Measurements from ENCODE around the gene DNAH10.

DNAH10 gene

DNA sequence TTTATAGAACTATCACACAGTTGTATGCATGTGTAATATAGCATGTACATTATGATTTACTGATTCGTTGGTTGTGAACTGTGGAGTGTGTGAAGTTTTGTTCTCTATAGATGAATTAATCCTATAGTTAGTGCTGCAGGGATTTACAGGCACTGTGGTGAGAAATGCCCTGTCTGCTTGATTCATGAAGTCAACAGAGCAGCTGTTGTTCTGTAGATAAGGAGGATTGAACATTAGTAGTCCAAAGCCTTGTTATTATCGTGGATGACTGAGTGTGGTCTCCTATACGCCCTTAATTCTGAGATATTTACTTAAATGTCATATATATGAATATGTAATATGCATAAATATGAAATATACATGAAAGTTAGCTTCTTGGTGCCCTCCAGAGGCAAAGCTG lies 98.3 kb downstream of the DNAH10 start:
- Histone ChIP-seq H3K27me3 (ENCODE audit: control insufficient read depth in 1 of 2, insufficient read depth in 2 of 2, low read length in 2 of 2) (no peaks in the 10 kb centered on the region), H3K4me1 (ENCODE audit: control insufficient read depth in 1 of 2, insufficient read depth in 2 of 2, low read length in 2 of 2) (no peaks in the 10 kb centered on the region), H3K36me3 (ENCODE audit: control insufficient read depth in 1 of 2, insufficient read depth in 2 of 2, low read length in 2 of 2) (no peaks in the 10 kb centered on the region), H3K9ac (ENCODE audit: low read depth in 1 of 2, low read length in 2 of 2) (no peak overlapping the region), H3K4me3 (ENCODE audit: low read depth in 1 of 2, low read length in 2 of 2) (no peak overlapping the region), H3K9me3 (ENCODE audit: control insufficient read depth in 1 of 2, low read length in 2 of 2) (no peaks in the 10 kb centered on the region), H3K27ac (ENCODE audit: low read depth, low read length) (no peak overlapping the region)

GRCh38 chr12:123861392-123861791 lies 99.3 kb downstream of the DNAH10 start:
- H3K9me3 ChIP-seq (ENCODE audit: control insufficient read depth in 1 of 2, low read length in 2 of 2): no peaks in the 10 kb centered on the region

GRCh38 chr12:123867141-123867540 lies 105.0 kb downstream of the DNAH10 start:
- no peaks in the 10 kb centered on the region for H3K36me3 ChIP-seq (ENCODE audit: control insufficient read depth in 1 of 2, insufficient read depth in 2 of 2, low read length in 2 of 2)
- H3K9me3 ChIP-seq (ENCODE audit: control insufficient read depth in 1 of 2, low read length in 2 of 2): no peaks in the 10 kb centered on the region
- peaks cover 0 to 6% of the 10 kb centered on the region in 2 donors for H3K4me1 ChIP-seq (ENCODE audit: control insufficient read depth in 1 of 2, insufficient read depth in 2 of 2, low read length in 2 of 2)
- no peak overlapping the region for H3K4me3 ChIP-seq (ENCODE audit: low read depth in 1 of 2, low read length in 2 of 2)
- no peak overlapping the region for H3K9ac ChIP-seq (ENCODE audit: low read depth in 1 of 2, low read length in 2 of 2)
- no peak overlapping the region for H3K27ac ChIP-seq (ENCODE audit: low read depth, low read length)
- H3K27me3 ChIP-seq (ENCODE audit: control insufficient read depth in 1 of 2, insufficient read depth in 2 of 2, low read length in 2 of 2): peaks cover 0 to 9% of the 10 kb centered on the region in 2 donors

More at GRCh38 chr12:123861392-123861791, 99.3 kb downstream of the DNAH10 start:
- no peaks in the 10 kb centered on the region for H3K36me3 ChIP-seq (ENCODE audit: control insufficient read depth in 1 of 2, insufficient read depth in 2 of 2, low read length in 2 of 2)
- no peaks in the 10 kb centered on the region for H3K27me3 ChIP-seq (ENCODE audit: control insufficient read depth in 1 of 2, insufficient read depth in 2 of 2, low read length in 2 of 2)
- no peak overlapping the region for H3K27ac ChIP-seq (ENCODE audit: low read depth, low read length)
- H3K4me1 ChIP-seq (ENCODE audit: control insufficient read depth in 1 of 2, insufficient read depth in 2 of 2, low read length in 2 of 2): no peaks in the 10 kb centered on the region
- H3K4me3 ChIP-seq (ENCODE audit: low read depth in 1 of 2, low read length in 2 of 2): no peak overlapping the region
- no peak overlapping the region for H3K9ac ChIP-seq (ENCODE audit: low read depth in 1 of 2, low read length in 2 of 2)

GRCh38 chr12:123868791-123869190 lies 106.7 kb downstream of the DNAH10 start:
- H3K9me3 ChIP-seq (ENCODE audit: control insufficient read depth in 1 of 2, low read length in 2 of 2): no peaks in the 10 kb centered on the region
- H3K36me3 ChIP-seq (ENCODE audit: control insufficient read depth in 1 of 2, insufficient read depth in 2 of 2, low read length in 2 of 2): no peaks in the 10 kb centered on the region
- no peak overlapping the region for H3K9ac ChIP-seq (ENCODE audit: low read depth in 1 of 2, low read length in 2 of 2)
- peaks cover 0 to 6% of the 10 kb centered on the region in 2 donors for H3K4me1 ChIP-seq (ENCODE audit: control insufficient read depth in 1 of 2, insufficient read depth in 2 of 2, low read length in 2 of 2)
- no peak overlapping the region for H3K27ac ChIP-seq (ENCODE audit: low read depth, low read length)
- peaks cover 0 to 13% of the 10 kb centered on the region in 2 donors for H3K27me3 ChIP-seq (ENCODE audit: control insufficient read depth in 1 of 2, insufficient read depth in 2 of 2, low read length in 2 of 2)
- H3K4me3 ChIP-seq (ENCODE audit: low read depth in 1 of 2, low read length in 2 of 2): no peak overlapping the region

GRCh38 chr12:123873793-123874192 lies 111.7 kb downstream of the DNAH10 start:
- H3K4me1 ChIP-seq (ENCODE audit: control insufficient read depth in 1 of 2, insufficient read depth in 2 of 2, low read length in 2 of 2): peaks cover 0 to 6% of the 10 kb centered on the region in 2 donors
- H3K9ac ChIP-seq (ENCODE audit: low read depth in 1 of 2, low read length in 2 of 2): no peak overlapping the region
- H3K36me3 ChIP-seq (ENCODE audit: control insufficient read depth in 1 of 2, insufficient read depth in 2 of 2, low read length in 2 of 2): no peaks in the 10 kb centered on the region
- H3K4me3 ChIP-seq (ENCODE audit: low read depth in 1 of 2, low read length in 2 of 2): no peak overlapping the region
- peaks cover 0 to 13% of the 10 kb centered on the region in 2 donors for H3K27me3 ChIP-seq (ENCODE audit: control insufficient read depth in 1 of 2, insufficient read depth in 2 of 2, low read length in 2 of 2)
- H3K9me3 ChIP-seq (ENCODE audit: control insufficient read depth in 1 of 2, low read length in 2 of 2): no peaks in the 10 kb centered on the region
- no peak overlapping the region for H3K27ac ChIP-seq (ENCODE audit: low read depth, low read length)

DNA sequence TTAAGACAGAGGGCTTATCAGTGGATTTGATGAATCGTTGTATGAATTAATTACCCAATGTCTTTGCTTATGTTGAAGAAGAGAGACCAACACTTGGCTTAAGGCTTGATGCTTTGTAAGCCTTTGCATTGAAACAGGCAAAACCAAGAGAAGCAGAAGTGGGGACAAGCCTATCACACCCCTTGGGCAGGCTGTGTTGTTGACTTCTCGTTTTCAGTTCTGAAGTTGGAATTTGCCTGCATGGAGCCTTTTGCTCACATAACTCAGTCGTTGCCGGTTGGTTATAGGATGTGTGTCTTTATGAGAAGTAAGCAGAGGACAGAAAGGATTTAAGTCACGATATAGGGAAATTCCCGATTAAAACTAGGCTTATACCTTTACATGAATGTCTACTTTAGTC lies 115.9 kb downstream of the DNAH10 start:
- H3K4me3 ChIP-seq (ENCODE audit: low read depth in 1 of 2, low read length in 2 of 2): no peak overlapping the region
- H3K4me1 ChIP-seq (ENCODE audit: control insufficient read depth in 1 of 2, insufficient read depth in 2 of 2, low read length in 2 of 2): no peaks in the 10 kb centered on the region
- H3K27me3 ChIP-seq (ENCODE audit: control insufficient read depth in 1 of 2, insufficient read depth in 2 of 2, low read length in 2 of 2): no peaks in the 10 kb centered on the region
- H3K27ac ChIP-seq (ENCODE audit: low read depth, low read length): no peak overlapping the region
- no peaks in the 10 kb centered on the region for H3K9me3 ChIP-seq (ENCODE audit: control insufficient read depth in 1 of 2, low read length in 2 of 2)
- H3K36me3 ChIP-seq (ENCODE audit: control insufficient read depth in 1 of 2, insufficient read depth in 2 of 2, low read length in 2 of 2): no peaks in the 10 kb centered on the region
- no peak overlapping the region for H3K9ac ChIP-seq (ENCODE audit: low read depth in 1 of 2, low read length in 2 of 2)

GRCh38 chr12:123879101-123879500 lies 117.0 kb downstream of the DNAH10 start:
- no peak overlapping the region for H3K27ac ChIP-seq (ENCODE audit: low read depth, low read length)
- H3K9ac ChIP-seq (ENCODE audit: low read depth in 1 of 2, low read length in 2 of 2): no peak overlapping the region
- H3K4me1 ChIP-seq (ENCODE audit: control insufficient read depth in 1 of 2, insufficient read depth in 2 of 2, low read length in 2 of 2): no peaks in the 10 kb centered on the region
- no peaks in the 10 kb centered on the region for H3K9me3 ChIP-seq (ENCODE audit: control insufficient read depth in 1 of 2, low read length in 2 of 2)
- no peaks in the 10 kb centered on the region for H3K27me3 ChIP-seq (ENCODE audit: control insufficient read depth in 1 of 2, insufficient read depth in 2 of 2, low read length in 2 of 2)
- H3K4me3 ChIP-seq (ENCODE audit: low read depth in 1 of 2, low read length in 2 of 2): no peak overlapping the region
- H3K36me3 ChIP-seq (ENCODE audit: control insufficient read depth in 1 of 2, insufficient read depth in 2 of 2, low read length in 2 of 2): no peaks in the 10 kb centered on the region

DNA sequence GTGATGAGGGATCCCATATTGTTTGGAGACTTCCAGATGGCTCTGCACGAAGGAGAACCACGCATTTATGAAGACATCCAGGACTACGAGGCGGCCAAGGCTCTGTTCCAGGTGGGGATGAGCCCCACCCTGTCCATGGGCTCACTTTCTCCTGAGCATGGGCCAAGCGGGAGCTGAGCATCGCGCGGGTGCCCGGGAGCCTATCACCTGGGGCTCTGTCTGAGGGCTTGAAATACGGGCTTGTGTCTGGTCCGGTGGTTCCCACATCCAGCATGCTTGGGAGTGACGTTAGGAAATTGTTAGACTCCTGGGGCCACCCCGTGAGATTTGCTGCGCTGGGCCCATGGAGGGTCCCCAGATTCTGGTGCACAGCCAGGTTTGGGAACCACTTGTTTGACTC lies 117.6 kb downstream of the DNAH10 start:
- Histone ChIP-seq H3K9ac (ENCODE audit: low read depth in 1 of 2, low read length in 2 of 2) (no peak overlapping the region), H3K4me1 (ENCODE audit: control insufficient read depth in 1 of 2, insufficient read depth in 2 of 2, low read length in 2 of 2) (no peaks in the 10 kb centered on the region), H3K27ac (ENCODE audit: low read depth, low read length) (no peak overlapping the region), H3K36me3 (ENCODE audit: control insufficient read depth in 1 of 2, insufficient read depth in 2 of 2, low read length in 2 of 2) (no peaks in the 10 kb centered on the region), H3K4me3 (ENCODE audit: low read depth in 1 of 2, low read length in 2 of 2) (no peak overlapping the region), H3K9me3 (ENCODE audit: control insufficient read depth in 1 of 2, low read length in 2 of 2) (peaks cover 0 to 2% of the 10 kb centered on the region in 2 donors), H3K27me3 (ENCODE audit: control insufficient read depth in 1 of 2, insufficient read depth in 2 of 2, low read length in 2 of 2) (no peaks in the 10 kb centered on the region)

DNA sequence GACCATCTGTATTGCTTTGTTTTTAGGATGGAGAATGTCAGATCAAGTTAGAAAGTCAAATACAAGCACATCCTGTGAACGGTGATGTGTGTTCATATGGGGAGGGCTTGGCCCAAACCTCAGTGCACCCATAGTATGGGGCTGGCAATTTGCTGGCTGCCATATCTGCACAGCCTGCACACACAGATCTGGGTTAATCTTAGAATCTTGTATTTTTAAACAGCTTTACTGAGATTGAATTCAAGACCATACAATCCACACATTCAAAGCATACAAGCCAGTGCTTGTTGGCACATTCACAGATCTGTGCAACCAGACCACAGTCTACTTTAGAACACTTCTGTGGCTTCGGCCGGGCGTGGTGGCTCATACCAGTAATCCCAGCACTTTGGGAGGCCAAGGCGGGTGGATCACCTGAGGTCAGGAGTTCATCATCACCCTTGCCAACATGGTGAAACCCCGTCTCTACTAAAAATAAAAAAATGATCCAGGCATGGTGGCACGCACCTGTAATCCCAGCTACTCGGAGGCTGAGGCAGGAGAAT lies 120.1 kb downstream of the DNAH10 start:
- Histone ChIP-seq H3K27ac (ENCODE audit: low read depth, low read length) (no peak overlapping the region), H3K27me3 (ENCODE audit: control insufficient read depth in 1 of 2, insufficient read depth in 2 of 2, low read length in 2 of 2) (no peaks in the 10 kb centered on the region), H3K4me3 (ENCODE audit: low read depth in 1 of 2, low read length in 2 of 2) (no peak overlapping the region), H3K9ac (ENCODE audit: low read depth in 1 of 2, low read length in 2 of 2) (no peak overlapping the region), H3K36me3 (ENCODE audit: control insufficient read depth in 1 of 2, insufficient read depth in 2 of 2, low read length in 2 of 2) (no peaks in the 10 kb centered on the region), H3K4me1 (ENCODE audit: control insufficient read depth in 1 of 2, insufficient read depth in 2 of 2, low read length in 2 of 2) (peaks cover 0 to 6% of the 10 kb centered on the region in 2 donors), H3K9me3 (ENCODE audit: control insufficient read depth in 1 of 2, low read length in 2 of 2) (peaks cover 0 to 2% of the 10 kb centered on the region in 2 donors)

- Histone ChIP-seq H3K9me3 (ENCODE audit: control insufficient read depth in 1 of 2, low read length in 2 of 2) (peaks cover 0 to 2% of the 10 kb centered on the region in 2 donors), H3K27me3 (ENCODE audit: control insufficient read depth in 1 of 2, insufficient read depth in 2 of 2, low read length in 2 of 2) (peaks cover 0 to 9% of the 10 kb centered on the region in 2 donors), H3K4me3 (ENCODE audit: low read depth in 1 of 2, low read length in 2 of 2) (no peak overlapping the region), H3K4me1 (ENCODE audit: control insufficient read depth in 1 of 2, insufficient read depth in 2 of 2, low read length in 2 of 2) (peaks cover 0 to 10% of the 10 kb centered on the region in 2 donors), H3K36me3 (ENCODE audit: control insufficient read depth in 1 of 2, insufficient read depth in 2 of 2, low read length in 2 of 2) (no peaks in the 10 kb centered on the region), H3K9ac (ENCODE audit: low read depth in 1 of 2, low read length in 2 of 2) (no peak overlapping the region), H3K27ac (ENCODE audit: low read depth, low read length) (no peak overlapping the region)
Measured at GRCh38 chr12:123886258-123886657, 124.2 kb downstream of the DNAH10 start.

Measured in duodenal mucosa (tissue), 2 donors.